ENCODE measurements around the gene PAXX. TPM values are rescaled to one million over a fixed set of nuclear protein-coding genes. Genes with fewer than 3 reads are reported as not detected.

PAXX gene
- total RNA-seq, 1 donor from 2014 or later, result 21.7 TPM

DNA sequence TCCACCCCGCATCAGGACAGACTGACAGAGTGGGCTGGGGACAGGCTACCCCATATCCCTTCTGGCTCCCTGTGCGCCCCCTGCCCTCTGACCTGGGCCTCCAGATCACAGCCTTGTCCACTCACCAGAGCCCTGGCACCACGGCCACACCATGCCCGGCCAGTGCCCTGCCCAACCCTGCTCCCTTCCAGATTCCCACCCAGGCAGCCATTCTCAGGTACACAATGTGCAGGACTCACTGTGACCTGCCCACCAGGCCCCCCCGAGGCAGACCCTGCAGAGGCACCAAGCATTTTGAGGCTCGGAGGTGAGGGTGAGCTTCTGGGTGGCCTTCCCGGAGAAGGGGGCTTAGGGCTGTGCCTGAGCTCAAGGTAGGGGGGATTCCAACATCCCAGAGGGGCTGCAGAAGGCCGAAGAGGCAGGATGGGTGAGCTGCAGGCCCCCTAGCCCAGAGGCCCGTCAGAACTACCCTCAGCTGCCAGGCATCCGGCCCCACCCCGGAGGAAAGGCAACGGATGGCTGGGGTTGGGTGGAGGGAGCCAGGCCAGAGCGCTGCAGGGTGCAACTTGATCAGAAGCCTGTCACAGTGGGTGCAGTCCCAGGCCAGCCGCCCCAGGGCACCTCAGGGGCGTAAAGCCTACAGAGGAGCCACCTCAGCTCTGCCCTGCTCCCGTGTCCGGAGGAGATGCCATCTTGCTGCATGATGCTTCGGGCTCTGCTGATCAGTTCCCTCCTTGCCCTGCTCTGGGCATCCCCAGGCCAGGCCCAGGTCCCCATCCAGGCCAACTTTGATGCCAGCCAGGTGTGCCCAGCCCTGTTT lies 9.8 kb upstream of the PAXX start, which contains the start of gene LCNL1:
Gene LCNL1, plus strand, starts transcription at position 762 of the 820 bp plus-strand sequence. CDS start 594 bp downstream, outside the sequence.
- DNase-seq, result no peak

DNA sequence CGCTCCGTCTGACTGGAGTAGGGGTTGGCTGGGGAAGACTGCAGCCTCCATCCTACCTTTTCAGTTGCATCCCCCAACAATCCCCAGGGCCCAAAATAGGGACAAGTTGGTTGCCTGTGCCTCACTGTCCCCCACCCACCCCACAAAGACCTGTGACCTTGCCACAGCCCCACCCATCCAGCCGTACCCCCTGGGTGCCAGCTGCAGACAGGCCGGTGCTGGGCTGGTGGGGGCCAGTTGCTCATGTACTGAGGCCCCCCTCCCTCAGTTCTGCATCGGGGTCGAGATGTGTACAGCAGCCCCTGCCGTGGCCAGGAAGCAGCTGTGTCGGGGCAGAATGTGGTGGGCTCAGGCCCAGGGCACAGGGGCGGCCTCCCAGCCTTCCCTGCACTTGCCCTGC lies 9.1 kb upstream of the PAXX start:
- DNase-seq, result no peak

DNA sequence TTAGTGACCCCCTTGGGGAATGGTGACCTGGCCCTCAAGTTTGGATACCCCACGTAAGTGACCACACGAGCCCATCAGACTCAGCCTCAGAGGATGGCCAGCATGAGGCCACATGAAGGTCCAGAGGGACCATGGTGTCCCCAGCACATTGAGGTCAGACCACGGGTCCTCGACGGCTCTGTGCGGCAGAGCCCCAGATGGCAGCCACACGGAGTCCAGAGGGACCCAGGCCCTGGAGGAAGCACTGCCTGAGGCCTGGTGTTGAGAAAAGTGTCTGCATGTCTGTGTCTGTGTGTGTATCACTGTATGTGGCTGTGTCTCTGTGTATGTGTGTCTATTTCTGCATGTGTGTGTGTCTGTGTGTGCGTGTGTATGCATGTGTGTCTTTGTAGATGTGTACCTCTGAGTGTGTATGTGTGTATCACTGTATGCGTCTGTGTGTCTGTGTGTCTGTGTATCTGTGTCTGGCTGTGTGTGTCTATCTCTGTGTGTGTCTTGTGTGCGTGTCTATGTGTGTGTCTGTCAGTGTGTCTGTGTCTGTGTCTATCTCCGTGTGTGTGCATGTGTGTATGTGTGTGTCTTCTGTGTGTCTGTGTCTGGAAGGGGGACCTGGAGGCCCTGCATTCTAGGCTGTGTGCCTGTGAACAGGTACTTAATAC lies 8.4 kb upstream of the PAXX start:
- DNase-seq, result no peak

DNA sequence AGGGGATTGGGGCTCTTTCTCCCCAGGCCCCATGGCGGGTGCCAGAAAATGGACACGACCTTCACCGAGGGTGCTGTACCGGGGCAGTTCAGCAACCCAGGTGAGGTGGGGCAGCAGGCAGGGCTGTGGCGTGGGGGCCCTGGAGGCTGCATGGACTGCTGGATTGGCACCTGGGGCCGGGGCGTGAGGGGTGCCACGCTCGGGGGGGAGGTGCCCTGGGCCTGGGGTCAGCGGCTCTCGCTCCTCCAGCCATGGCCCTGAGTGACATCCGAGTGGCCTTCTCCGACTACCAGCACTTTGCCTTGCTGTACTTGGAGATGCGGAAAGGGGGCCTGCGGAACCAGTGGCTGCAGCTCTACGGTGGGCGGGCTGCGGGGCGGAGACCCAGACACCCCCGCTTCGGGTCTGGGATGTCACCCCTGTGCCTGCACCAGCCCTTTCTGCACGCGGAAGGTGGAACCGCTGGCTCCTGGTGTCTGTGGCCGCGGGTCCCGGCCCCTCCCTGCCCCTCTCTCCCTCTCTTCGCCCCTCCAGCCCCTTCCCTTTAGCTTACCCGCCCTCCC lies 7.7 kb upstream of the PAXX start:
- no peak for DNase-seq

DNA sequence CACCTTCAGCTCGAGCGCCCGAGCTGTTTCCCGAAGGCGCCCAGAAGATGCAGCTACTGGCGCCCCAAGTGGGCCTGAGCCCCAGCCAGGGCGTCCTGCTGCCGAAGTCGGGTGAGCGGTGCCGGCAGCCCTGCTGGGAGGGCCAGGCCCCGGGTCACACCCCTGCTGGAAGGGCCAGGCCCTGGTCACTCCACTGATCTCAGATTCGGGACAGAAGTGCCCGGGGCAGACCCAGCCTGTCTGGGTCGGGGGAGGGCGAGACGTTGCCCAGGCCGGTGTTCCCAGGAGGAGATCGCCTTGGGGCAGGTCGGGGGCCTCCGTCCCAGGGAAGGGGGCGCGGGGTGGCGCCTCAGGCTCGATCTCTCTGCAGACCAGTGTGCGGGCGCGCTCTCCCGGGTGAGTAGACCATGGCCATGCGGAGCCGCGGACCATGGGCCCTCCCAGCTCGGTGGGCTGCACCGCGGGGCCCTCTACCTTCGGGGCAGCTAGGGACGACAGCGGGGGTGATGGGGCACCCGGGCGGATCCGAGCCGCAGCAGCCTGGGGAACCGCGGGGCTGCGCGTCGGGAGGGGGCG lies 7.1 kb upstream of the PAXX start:
- DNase-seq, result no peak

DNA sequence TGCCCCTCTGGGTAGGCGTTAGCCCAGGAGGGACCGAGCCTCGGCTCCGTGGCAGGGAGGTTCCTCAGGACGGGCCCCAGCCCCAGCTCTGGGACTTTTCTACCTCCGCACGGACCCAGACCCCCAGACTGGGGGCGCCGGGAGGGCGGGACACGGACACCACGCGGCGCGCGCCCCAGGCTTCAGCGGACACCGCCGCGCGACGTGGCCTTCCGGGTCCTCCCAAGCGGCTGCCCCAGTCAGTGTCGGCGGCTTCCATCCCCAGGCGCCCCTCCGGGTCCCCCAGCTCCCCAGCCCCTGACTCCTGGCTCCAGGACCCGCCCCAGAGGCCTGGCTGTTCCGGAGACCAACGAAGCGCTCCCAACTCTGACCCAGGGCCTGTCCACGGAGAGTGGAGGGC lies 6.4 kb upstream of the PAXX start:
- no peak for DNase-seq

DNA sequence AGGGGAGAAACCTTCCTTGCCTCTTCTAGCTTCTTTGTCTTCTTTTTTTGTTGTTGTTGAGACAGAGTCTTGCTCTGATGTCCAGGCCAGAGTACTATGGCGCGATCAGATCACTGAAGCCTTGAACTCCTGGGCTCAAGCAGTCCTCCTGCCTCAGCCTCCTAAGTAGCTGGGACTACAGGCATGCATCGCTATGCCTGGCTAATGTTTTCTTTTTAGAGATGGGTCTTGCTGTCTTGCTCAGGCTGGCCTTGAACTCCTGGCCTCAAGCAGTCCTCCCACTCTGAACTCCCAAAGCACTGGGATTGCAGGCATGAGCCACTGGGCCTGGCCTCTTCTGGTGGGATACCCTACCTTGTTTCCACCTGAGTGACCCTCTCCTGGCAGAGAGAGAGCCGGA lies 3.4 kb upstream of the PAXX start:
- no peak for DNase-seq

DNA sequence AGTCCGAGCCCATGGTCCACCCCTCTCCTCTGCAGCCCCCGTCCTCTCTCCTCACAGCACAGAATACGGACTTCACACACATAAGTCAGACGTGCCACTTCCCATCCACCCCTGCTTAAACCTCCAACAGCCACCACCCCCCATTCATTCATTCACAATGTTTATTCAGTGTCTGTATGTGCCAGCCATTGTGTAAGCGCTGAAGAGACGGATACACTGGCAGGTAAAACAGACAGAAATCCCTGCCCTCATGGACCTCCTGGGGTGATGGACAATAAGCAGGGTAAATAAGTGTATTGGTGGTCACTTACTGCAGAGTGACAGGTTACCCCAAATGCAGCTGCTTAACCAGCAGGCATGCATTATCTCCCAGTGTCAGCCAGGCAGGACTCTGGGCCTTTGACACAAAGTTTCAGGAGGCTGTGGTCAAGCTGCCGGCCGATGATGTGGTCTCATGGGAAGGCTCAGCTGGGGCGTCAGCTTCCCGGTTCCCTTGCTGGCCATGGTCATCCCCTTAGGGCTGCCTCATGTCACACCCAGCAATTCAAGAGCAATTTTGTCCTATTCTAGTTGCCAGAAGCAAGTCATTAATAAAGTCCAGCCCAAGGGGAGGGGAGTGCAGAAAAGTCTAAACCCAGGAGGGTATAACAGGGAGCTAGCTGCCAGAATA lies 1.8 kb upstream of the PAXX start:
- no peak for DNase-seq

DNA sequence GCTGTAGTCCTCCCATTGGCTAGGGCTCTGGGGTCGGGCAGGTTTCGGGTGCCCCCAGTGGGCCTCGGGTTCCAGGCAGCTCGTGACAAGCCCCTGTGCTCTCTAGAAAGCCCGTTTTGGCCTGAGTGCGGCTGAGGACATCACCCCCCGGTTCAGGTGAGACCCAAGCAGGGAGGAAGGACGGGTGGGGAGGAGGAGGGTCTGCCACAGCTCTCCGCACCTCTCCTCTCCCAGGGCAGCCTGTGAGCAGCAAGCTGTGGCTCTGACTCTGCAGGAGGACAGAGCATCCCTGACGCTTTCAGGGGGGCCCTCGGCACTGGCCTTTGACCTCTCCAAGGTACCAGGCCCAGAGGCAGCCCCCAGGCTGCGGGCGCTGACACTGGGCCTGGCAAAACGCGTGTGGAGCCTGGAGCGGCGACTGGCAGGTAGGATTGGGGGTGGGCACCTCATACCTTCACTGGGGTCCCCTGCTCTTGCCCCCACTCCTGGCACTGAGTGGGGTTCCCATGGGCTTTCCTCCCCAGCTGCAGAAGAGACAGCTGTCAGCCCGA lies 672 bp downstream of the PAXX start:
- no peak for DNase-seq

DNA sequence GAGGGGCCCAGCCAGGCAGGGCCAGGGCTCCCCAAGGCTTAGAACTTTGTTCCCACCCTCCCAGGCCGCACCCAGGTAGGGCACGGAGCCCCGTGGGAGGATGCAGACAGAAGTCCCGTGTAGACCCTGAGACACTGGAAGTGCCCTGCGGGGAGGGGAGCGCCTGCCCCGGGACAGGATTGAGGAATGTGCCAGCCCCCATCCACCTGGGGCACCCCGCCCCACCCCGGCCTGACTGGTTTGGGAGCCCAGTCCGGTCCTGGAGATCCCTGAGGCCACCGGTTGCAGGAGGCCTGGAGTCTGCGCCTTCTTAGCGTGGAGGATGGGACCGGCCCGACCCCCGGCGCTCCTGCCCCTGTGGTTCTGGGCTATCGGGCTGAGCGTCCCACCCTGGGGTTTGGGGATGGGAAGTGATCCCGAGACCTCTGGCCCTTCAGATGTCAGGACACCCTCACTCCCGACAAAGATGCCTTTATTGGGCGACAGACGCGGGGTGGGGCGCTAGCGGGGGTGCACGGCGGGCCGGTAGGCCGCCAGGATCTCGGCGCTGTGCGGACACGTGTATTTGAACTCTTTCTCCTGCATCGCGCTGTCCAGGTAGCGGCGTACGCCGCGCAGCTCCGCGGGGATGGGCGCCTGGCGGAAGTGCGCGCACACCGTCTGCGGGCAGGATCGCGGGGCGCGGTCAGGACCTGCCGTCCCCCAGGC lies 2.1 kb downstream of the PAXX start:
- no peak for DNase-seq

DNA sequence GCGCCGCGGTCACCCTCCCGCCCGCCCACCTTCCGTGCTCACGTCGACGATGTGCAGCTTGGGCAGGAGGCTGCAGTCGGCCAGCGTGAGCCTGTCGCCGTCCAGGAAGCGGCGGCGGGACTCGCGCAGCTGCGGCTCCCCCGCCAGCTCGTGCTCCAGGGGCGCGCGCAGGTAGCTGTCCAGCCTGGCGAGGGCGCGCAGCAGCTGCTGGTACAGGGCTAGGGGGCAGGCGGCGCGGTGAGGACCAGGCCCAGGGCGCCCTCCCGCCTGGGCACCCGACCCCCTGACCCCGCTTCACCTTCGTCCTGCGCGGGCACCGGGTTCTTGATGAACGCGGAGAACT lies 2.6 kb downstream of the PAXX start:
- DNase-seq, result peak; percentile 28

DNA sequence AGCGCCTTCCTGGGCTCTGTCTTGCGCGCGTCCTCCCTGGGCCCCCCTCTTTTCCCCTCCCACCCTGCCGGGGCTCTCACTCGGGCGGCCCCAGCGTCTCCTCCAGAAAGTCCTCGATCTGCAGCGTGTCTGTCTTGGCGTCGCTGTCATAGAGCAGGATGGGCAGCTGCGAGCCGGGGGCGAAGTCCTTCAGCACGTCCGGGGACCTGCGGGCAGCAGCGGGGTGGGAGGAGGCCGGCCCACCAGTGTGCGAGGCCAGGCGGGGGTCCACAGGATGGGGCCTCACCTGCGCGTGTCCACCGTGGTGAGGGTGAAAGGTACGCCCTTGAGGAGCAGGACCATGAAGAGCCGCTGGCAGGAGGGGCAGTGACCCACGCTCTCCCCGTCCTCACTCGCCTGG lies 3.1 kb downstream of the PAXX start:
- DNase-seq, result peak; percentile 39

DNA sequence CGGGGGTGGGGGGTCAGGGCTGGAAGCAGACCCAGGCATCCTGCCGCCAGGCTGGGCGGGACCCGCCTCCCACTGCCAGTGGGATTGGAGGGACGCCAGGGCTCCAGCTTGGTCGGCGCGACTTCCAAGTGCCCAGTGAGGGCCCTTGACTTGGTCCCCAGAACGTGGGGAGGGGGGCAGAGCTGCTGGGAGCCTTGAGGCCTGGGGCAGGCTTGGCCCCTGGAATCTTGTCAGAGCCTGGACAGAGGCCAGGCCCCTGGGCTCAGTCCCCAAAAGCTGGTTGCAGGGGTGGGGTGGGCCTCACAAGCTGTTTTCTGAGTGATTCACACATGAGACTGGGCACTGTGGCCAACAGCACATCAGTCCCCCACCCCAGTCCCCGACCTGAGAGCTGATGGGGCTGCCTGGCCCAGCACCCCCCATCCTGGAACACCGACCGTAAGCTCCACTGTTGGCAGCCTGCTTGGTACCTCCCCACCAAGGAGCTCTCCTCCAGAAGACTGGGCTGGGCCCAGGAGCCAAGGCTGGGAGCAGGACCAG lies 3.6 kb downstream of the PAXX start:
- DNase-seq, result peak; percentile 45

DNA sequence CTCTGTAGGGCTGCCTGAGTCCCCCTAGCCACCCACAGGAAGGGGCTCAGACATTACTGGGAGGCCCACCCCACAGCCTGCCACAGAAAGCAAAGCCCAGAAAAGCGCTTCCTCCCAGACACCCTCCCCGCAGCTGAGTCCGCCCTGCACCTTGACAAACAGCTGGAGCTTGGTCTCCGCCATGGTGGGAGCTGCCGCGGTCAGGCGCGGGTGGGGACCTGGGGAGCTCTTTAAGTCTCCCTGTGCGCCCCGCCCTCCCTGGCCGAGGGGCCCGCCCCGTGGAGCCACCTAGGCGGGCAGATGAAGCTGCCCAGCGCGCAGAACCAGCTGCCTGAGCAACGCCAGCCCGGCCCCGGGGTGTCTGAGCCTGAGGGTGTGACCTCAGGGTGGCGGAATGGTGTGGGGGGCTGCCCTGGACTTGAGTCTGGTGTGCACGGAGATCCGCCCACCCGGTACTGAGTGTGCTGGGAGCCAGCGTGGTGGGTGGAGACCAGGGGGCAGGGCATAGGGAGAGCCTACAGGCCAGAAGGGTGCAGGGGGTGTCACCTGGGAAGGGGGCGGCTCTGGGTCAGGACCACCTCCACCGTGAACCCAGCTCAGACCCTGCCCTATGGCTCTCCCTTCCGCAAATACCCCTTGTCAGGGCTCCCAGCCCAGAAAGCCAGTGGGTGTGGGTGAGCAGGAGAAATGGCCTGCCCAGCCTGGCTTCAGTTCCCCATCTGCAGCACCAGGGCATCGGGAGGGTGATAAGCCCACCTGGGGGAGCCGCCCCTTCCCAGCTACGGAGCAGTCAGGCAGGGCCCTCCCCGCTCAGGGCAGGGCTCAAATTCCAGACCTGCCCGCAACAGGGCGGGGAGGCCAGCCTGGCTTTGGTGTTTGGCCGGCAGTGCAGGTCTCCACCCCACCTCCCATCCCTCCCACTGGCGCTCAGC lies 4.4 kb downstream of the PAXX start, which contains the start of gene CLIC3:
Gene CLIC3, minus strand, starts transcription at position 208 of the 932 bp plus-strand sequence. Its CDS starts 25 bp downstream, at position 183.
- DNase-seq, result peak; percentile 42

DNA sequence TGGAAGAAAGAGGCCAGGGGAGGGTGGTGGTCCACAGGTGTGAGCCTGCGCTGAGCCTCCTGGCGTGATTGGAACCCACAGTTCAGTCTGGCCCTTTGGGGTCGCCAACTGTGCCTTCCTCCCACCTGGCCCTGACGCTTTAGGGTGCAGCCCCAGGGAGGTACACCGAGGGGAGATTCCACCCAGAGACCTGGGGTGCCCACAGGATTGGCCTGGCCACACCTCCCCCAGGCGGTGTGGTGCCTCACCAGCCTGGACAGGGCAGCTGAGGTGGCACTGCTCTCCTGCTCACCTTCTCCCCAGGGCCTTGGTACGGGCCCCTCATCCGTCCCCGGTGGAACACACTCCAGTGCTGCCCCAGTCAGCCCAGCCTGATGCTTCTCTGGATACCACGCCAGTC lies 5.1 kb downstream of the PAXX start:
- no peak for DNase-seq

DNA sequence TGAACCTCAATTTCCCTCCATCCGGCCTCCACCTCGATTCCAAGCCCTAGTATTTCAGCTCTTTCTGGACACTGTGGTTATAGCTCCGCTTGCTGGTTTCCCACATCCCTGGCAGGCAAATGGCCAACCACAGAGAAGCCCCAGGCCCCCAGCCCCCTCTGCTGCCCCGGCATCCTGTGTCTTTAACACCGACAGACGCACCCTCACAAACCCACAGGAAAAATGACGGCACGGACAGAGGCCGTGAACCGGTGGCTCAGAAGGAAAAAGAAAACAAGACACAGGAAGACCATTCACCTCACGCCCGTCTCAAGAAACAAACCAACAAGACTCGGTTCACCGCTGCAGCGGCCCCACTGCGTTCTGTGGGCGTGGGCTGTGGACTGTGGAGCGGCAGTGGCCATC lies 5.6 kb downstream of the PAXX start:
- DNase-seq, result no peak

DNA sequence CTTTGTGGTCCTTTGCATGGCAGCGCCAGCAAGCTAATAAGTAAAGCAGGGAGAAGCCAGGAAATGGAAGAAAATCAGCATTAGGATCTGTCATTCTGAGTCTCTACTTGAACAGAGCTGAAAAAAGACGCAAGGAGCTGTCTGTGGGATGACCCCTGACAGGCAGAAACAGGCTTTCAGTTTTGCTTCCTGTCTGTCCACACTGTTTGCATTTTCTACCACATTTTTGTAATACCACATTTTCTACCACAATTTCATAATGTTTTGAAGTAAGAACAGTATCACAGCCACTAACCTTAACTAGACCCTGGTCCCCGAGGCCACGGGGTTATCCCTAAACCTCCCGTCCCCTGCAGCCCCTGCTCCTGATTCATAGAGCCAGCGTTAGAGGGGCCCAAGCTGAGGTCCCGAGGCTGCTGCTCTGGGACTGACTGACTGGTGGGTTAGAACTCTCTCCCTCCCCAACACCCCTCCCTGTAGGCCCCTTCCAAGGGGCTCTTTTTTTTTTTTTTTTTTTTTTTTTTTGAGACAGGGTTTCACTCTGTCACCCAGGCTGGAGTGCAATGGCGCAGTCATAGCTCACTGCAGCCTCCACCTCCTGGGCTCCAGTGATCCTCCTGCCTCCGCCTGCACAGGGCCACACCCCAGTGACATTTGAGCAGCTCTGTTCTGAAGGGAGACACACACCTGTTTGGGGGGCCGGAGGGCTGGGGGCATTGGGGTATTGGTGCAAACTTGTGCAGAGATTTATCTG lies 8.1 kb downstream of the PAXX start:
- DNase-seq, result no peak

DNA sequence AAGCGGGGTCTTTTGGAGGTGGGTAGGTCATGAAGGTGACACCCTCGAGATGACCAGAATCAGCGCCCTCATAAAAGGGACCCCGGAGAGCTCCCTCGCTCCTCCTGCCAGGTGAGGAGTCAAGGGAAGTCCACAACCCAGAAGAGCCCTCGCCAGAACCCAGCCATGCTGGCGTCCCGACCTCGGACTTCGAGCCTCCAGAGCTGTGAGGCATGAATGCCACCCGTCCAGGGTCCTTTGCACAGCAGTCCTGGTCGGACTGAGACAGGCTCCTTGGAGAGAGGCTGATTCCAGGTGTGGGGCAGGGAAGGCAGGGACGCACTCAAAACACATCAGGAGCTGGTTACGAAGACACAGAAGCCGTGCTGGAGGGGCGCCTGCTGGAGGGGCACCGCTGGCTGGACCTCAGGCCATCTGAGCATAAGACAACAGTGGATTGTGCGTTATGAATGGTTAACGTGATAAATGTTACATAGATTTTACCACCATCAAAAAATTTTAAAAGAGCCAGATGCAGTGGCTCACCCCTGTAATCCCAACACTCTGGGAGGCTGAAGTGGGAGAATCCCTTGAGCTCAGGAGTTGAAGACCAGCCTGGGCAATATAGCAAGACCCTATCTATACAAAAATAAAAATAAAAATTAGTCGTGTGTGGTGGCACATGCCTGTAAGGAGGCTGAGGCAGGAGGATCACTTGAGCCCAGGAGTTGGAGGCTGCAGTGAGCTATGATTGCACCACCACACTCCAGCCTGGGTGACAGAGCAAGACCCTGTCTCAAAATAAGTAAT lies 9.8 kb downstream of the PAXX start:
- DNase-seq, result no peak

Measured in tongue (tissue), 2 donors.